Neural progenitor cell (in vitro differentiated cells): ENCODE results near the gene OR8I2.

ENCODE experiments used
- EZH2 ChIP-seq: fragments of 200-600 bp; sonication (generic); IDR thresholded peaks from 2 replicates; pipeline ENCODE4 v1.6.1; 2017; ENCODE audit warnings: antibody characterized with exemption, mild to moderate bottlenecking, moderate library complexity
- EZH2phosphoT487 ChIP-seq: fragments of 200-600 bp; sonication (generic); IDR thresholded peaks from 2 replicates; pipeline ENCODE4 v1.6.1; 2017; ENCODE audit warnings: antibody characterized with exemption
- TF ChIP-seq, protein P1 (sequence below): fragments of 200-600 bp; sonication (generic); IDR thresholded peaks from 2 replicates; pipeline ENCODE4 v1.5.1; 2017; ENCODE audit warnings: antibody characterized with exemption, mild to moderate bottlenecking

DNA sequence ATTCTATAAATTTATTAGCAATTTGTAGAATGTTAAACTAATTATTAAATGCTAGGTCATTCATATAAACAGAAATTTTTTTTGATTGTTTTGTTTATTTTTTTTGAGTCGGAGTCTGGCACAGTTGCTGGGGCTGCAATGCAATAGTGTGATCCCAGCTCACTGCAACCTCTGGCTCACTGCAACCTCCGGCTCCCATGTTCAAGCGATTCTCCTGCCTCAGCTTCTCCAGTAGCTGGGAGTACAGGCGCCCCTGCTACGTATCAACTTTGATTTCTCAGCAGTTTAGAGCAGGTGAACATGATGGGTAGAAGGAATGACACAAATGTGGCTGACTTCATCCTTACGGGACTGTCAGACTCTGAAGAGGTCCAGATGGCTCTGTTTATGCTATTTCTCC, 29.0 kb downstream of the OR8I2 start, which contains the start of gene OR8H3:
- TF ChIP-seq, protein P1, sequence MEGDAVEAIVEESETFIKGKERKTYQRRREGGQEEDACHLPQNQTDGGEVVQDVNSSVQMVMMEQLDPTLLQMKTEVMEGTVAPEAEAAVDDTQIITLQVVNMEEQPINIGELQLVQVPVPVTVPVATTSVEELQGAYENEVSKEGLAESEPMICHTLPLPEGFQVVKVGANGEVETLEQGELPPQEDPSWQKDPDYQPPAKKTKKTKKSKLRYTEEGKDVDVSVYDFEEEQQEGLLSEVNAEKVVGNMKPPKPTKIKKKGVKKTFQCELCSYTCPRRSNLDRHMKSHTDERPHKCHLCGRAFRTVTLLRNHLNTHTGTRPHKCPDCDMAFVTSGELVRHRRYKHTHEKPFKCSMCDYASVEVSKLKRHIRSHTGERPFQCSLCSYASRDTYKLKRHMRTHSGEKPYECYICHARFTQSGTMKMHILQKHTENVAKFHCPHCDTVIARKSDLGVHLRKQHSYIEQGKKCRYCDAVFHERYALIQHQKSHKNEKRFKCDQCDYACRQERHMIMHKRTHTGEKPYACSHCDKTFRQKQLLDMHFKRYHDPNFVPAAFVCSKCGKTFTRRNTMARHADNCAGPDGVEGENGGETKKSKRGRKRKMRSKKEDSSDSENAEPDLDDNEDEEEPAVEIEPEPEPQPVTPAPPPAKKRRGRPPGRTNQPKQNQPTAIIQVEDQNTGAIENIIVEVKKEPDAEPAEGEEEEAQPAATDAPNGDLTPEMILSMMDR, result no peak
- no peak for TF ChIP-seq EZH2
- no peak for TF ChIP-seq EZH2phosphoT487
